Hepatocyte (in vitro differentiated cells): ENCODE measurements around the gene ERBB2. TPM values are rescaled to one million over a fixed set of nuclear protein-coding genes. Genes with fewer than 3 reads are reported as not detected.

Source experiments
- DNase-seq: peaks from one replicate; pipeline ENCODE4 v3.0.0-alpha.2; 2016; ENCODE audit warnings: low spot score
- H2AFZ ChIP-seq: fragments of 200-600 bp; sonication (generic); 2 replicates; pipeline ENCODE4 v1.6.0; 2016; ENCODE audit warnings: antibody characterized with exemption, mild to moderate bottlenecking
- H3K27ac ChIP-seq: fragments of 200-600 bp; sonication (generic); 2 replicates; pipeline ENCODE4 v1.5.1; 2016; ENCODE audit warnings: mild to moderate bottlenecking
- H3K27me3 ChIP-seq: fragments of 200-600 bp; sonication (generic); 2 replicates; pipeline ENCODE4 v1.6.1; 2016
- H3K36me3 ChIP-seq: fragments of 200-600 bp; sonication (generic); replicated peaks from 2 replicates; pipeline ENCODE4 v1.5.1; 2016; ENCODE audit warnings: low read depth; ENCODE audit not compliant: insufficient read depth
- H3K4me1 ChIP-seq: fragments of 200-600 bp; sonication (generic); 2 replicates; pipeline ENCODE4 v1.5.1; 2016; ENCODE audit warnings: mild to moderate bottlenecking, moderate library complexity; ENCODE audit not compliant: insufficient read depth
- H3K4me2 ChIP-seq: fragments of 200-600 bp; sonication (generic); 2 replicates; pipeline ENCODE4 v1.6.0; 2016
- H3K4me3 ChIP-seq: fragments of 200-600 bp; sonication (generic); 2 replicates; pipeline ENCODE4 v1.5.1; 2016; ENCODE audit warnings: mild to moderate bottlenecking
- H3K79me2 ChIP-seq: fragments of 200-600 bp; sonication (generic); 2 replicates; pipeline ENCODE4 v1.6.0; 2017; ENCODE audit warnings: mild to moderate bottlenecking
- H3K9me2 ChIP-seq: fragments of 200-600 bp; sonication (generic); replicated peaks from 2 replicates; pipeline ENCODE4 v1.6.0; 2017; ENCODE audit warnings: mild to moderate bottlenecking; ENCODE audit not compliant: insufficient read depth
- H3K9me3 ChIP-seq: fragments of 200-600 bp; sonication (generic); 2 replicates; pipeline ENCODE4 v1.5.1; 2016; ENCODE audit warnings: low read depth, mild to moderate bottlenecking
- H4K20me1 ChIP-seq: fragments of 200-600 bp; sonication (generic); 2 replicates; pipeline ENCODE4 v1.6.0; 2016; ENCODE audit warnings: mild to moderate bottlenecking; ENCODE audit not compliant: insufficient read depth, poor library complexity, severe bottlenecking
- EZH2 ChIP-seq: fragments of 200-600 bp; sonication (generic); IDR thresholded peaks from 2 replicates; pipeline ENCODE4 v1.6.1; 2016; ENCODE audit warnings: antibody characterized with exemption, mild to moderate bottlenecking, borderline replicate concordance
- EZH2phosphoT487 ChIP-seq: fragments of 200-600 bp; sonication (generic); IDR thresholded peaks from one replicate; pipeline ENCODE4 v1.6.1; 2018; ENCODE audit warnings: antibody characterized with exemption, mild to moderate bottlenecking, low read depth, moderate library complexity; ENCODE audit not compliant: unreplicated experiment, severe bottlenecking
- WGBS: methylation state at CpG from one replicate; pipeline ENCODE4 v1.1.6; 2016; ENCODE audit warnings: low lambda C conversion rate; ENCODE audit errors: missing lambda C conversion rate; 5-methylcytosine and 5-hydroxymethylcytosine counted together
- polyA plus RNA-seq: library from polyadenylated mRNA; unstranded; fragments of >200 nt; fragmentation: Nextera tagmentation; extraction: Ambion mirVana; gene quantifications from 2 replicates; pipeline ENCODE4 v1.2.1, GENCODE V29; 2016
- total RNA-seq: library from RNA; depleted of rRNA; stranded (reverse); fragments of >200 nt; gene quantifications from 2 replicates; pipeline ENCODE4 v1.2.3, GENCODE V29; 2014
- TF ChIP-seq, protein P1 (sequence below): fragments of 200-600 bp; sonication (generic); IDR thresholded peaks from 2 replicates; pipeline ENCODE4 v1.5.1; 2016; ENCODE audit warnings: antibody characterized with exemption, mild to moderate bottlenecking; ENCODE audit not compliant: poor library complexity

Gene ERBB2
- total and polyA plus RNA-seq, 2 experiments from 2014 or later, result 76.4 to 93.1 TPM

DNA sequence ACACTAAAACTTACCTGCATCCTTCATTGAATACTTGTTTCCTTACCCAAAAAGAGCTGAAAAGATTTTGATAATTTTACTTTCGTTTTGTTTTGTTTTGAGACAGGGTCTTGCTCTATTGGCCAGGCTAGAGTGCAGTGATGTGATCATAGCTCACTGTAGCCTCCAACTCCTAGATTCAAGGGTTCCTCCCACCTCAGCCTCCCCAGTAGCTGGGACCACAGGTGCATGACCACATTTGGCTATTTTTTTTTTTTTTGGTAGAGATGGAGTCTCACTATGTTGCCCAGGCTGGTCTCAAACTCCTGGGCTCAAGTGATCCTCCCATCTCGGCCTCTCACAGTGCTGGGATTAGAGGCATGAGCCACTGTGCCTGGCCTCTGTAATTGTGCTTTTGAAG is 44.8 kb upstream of the ERBB2 start:
- Histone ChIP-seq H3K4me3 (no peak overlapping the region), H3K36me3 (no peaks in the 10 kb centered on the region), H3K9me2 (no peaks in the 10 kb centered on the region), H4K20me1 (no peaks in the 10 kb centered on the region), H3K4me1 (peaks cover 27% of the 10 kb centered on the region), H3K27ac (no peak overlapping the region), H3K79me2 (peaks cover 26% of the 10 kb centered on the region), H3K27me3 (no peaks in the 10 kb centered on the region), H2AFZ (no peak overlapping the region), H3K9me3 (no peaks in the 10 kb centered on the region), H3K4me2 (no peak overlapping the region)
- no peak for DNase-seq
- TF ChIP-seq, protein P1, sequence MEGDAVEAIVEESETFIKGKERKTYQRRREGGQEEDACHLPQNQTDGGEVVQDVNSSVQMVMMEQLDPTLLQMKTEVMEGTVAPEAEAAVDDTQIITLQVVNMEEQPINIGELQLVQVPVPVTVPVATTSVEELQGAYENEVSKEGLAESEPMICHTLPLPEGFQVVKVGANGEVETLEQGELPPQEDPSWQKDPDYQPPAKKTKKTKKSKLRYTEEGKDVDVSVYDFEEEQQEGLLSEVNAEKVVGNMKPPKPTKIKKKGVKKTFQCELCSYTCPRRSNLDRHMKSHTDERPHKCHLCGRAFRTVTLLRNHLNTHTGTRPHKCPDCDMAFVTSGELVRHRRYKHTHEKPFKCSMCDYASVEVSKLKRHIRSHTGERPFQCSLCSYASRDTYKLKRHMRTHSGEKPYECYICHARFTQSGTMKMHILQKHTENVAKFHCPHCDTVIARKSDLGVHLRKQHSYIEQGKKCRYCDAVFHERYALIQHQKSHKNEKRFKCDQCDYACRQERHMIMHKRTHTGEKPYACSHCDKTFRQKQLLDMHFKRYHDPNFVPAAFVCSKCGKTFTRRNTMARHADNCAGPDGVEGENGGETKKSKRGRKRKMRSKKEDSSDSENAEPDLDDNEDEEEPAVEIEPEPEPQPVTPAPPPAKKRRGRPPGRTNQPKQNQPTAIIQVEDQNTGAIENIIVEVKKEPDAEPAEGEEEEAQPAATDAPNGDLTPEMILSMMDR, result no peak
- TF ChIP-seq EZH2phosphoT487 (no peak), EZH2 (no peak)
- WGBS, result 86% methylated on average over 2 of the region's 2 CpGs

DNA sequence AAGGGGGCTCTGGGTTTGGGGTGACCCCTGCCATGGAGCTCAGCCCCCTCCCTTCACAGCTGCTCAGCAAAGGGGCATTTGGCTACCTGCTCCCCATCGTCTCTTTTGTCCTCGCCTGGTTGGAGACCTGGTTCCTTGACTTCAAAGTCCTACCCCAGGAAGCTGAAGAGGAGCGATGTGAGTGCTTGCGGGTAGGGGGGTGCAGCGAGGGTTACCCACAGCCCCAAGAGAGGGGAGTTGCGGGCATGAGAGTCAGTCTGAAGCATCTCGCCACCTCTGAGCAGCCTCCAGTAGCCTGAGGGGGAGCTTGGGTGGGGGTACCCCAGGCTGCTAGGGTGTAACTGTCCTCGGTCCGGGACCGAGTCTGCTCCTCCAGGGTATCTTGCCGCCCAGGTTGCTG is 41.5 kb upstream of the ERBB2 start:
- no peak overlapping the region for H2AFZ ChIP-seq

GRCh38 chr17:39658760-39659159 is 41.1 kb upstream of the ERBB2 start:
- WGBS, result 88% methylated on average over 3 of the region's 3 CpGs
- Histone ChIP-seq H4K20me1 (no peaks in the 10 kb centered on the region), H3K9me3 (no peaks in the 10 kb centered on the region), H2AFZ (no peak overlapping the region), H3K79me2 (peaks cover 16% of the 10 kb centered on the region), H3K36me3 (no peaks in the 10 kb centered on the region), H3K9me2 (no peaks in the 10 kb centered on the region), H3K4me1 (peaks cover 18% of the 10 kb centered on the region), H3K27me3 (no peaks in the 10 kb centered on the region), H3K4me2 (no peak overlapping the region), H3K27ac (no peak overlapping the region), H3K4me3 (no peak overlapping the region)
- no peak for TF ChIP-seq EZH2
- TF ChIP-seq, protein P1, result no peak
- TF ChIP-seq EZH2phosphoT487, result no peak
- no peak for DNase-seq

More for the DNA sequence above, 41.5 kb upstream of the ERBB2 start:
- TF ChIP-seq EZH2phosphoT487, result no peak
- TF ChIP-seq, protein P1, result no peak
- no peak for TF ChIP-seq EZH2
- no peak overlapping the region for H3K4me2 ChIP-seq
- no peaks in the 10 kb centered on the region for H3K27me3 ChIP-seq
- no peaks in the 10 kb centered on the region for H3K36me3 ChIP-seq
- peaks cover 18% of the 10 kb centered on the region for H3K4me1 ChIP-seq
- no peaks in the 10 kb centered on the region for H3K9me2 ChIP-seq
- no peak for DNase-seq
- peaks cover 16% of the 10 kb centered on the region for H3K79me2 ChIP-seq
- H4K20me1 ChIP-seq, result no peaks in the 10 kb centered on the region
- H3K4me3 ChIP-seq, result no peak overlapping the region
- 96% methylated on average over 11 of the region's 11 CpGs for WGBS
- H3K27ac ChIP-seq, result no peak overlapping the region
- no peaks in the 10 kb centered on the region for H3K9me3 ChIP-seq
